Kidney glomerular epithelial cell (primary cell): ENCODE data around the gene ERMN.

ENCODE experiments used
- DNase-seq: peaks from one replicate; lab custom pipeline; 2025; lab: John Stamatoyannopoulos, UW

Gene ERMN

DNA sequence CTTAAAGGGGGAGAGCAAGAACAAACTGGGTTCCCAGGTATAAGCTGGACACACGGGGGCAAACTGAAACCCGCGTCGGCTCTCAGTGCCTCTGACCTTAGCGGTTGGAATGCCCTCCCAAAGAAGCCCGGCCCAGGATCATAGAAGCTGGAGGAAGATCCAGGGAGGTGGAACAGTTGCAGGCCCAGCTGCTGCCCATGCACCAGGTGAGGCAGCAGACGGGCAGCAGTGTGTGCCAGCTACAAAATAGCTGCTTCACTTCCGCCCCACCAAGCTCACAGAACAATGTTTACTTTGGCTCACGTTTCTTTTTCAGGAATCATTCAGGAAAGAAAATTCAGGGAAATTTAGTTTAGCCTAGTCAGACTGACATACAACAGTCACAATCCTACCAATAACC lies 3.9 kb upstream of the ERMN start:
- peak; percentile 28 for DNase-seq

GRCh38 chr2:157327621-157328500 lies 2.2 kb upstream of the ERMN start:
- DNase-seq: peak; percentile 81

GRCh38 chr2:157327200-157327599 lies 1.6 kb upstream of the ERMN start:
- DNase-seq: no peak

DNA sequence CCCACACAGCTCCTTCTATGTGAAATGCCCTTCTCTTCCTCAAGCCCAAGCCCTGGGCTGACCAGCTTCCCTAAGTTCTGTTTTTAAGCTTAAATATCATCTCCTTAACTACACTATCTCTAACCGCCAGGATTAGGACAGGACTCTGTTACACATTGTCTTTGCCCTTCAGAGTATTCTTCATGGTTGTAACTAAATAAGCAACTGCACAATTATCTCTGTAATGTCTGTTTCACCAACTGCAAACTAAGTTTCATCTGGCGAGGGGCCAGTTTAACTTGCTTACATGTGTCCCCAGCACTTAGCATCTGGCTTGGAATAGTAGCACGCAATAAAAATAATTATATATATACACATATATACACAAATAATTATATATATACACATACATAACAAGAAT lies 1.1 kb upstream of the ERMN start:
- no peak for DNase-seq

GRCh38 chr2:157324331-157324843 lies 1.2 kb downstream of the ERMN start:
- DNase-seq: no peak

GRCh38 chr2:157322432-157322831 lies 3.2 kb downstream of the ERMN start:
- DNase-seq: no peak

DNA sequence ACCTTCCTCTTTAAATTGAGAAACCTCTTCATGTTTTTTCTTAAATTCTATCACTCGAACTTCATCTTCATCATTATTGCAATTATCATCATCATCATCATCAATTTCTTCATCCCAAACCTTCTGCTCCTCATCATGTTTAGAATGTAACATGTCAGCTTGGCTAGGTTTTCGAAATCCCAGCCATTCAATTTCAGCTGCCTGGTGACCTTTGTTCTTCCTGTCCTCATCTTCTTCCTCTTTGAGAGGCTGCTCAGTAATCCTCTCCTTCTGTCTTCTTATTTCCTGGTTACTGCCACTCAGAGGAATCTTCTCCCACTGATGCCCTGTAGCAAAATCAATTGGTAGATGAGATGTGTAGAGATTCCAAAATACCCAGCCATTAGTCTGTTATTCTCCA lies 4.2 kb downstream of the ERMN start:
- no peak for DNase-seq

GRCh38 chr2:157320409-157320808 lies 5.2 kb downstream of the ERMN start:
- DNase-seq: no peak

- DNase-seq: no peak
These were observed 5.8 kb downstream of the ERMN start for GRCh38 chr2:157319795-157320194.

DNA sequence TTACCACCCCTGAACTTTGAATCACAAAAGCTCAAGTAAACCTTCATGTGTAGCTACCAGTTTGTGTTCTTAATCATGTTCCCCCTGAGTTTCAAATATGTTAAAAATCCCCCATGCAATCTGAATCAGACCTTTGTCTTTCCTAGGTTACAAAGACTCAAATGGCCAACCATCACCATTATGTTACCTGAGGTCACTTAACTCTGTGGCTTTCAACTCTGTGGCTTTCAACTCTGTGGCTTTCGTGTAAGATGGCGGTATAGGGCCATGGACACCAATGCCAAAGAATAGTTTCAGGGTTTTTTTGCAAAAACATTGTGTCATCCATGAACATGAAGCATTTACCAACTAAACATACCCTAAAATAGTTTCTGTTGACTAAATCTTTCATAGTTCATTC lies 6.7 kb downstream of the ERMN start:
- DNase-seq: no peak

GRCh38 chr2:157315901-157316300 lies 9.7 kb downstream of the ERMN start:
- DNase-seq: no peak

DNA sequence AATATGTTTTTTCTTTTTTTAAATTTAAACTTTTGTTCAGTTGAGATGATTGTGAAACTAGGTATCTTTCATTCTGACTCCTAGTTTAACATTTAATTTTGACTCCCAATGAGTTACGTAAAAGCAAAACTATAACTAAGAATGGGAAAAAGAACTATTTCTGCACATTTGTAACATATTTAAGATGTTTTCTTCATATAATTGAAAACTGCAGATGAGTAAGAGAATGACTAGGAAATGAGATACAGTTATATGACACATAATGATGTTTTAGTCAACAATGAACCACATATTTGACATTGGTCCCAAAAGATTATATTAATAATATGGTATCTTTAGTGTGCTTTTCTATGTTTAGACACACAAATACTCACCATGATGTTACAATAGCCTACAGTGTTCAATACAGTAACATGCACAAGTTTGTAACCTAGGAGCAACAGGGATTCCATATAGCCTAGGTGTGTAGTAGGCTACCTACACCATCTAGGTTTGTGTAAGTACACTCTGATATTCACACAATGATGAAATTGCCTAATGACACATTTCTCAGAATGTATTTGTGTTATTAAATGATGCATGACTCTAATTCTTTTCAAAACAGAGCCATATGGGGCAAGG lies 12.6 kb downstream of the ERMN start:
- no peak for DNase-seq

DNA sequence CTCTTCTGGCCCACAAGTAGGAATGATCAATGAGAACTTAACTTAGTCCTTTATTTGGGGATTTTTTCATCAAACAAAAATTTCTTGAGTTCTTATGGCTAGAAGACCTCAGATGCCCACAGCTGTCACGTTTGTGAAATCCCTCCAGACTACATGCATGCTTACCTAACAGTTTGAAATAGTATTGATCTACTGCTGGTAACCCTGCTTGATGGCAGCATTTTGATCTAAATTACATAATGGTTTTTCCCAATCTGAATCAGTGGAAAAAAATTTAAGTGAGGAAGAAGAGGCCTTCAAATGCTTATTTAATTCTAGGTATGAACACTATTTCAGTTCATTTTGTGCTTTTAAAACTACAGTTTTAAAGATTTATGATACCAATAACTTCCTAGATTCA lies 13.9 kb downstream of the ERMN start:
- DNase-seq: no peak

DNA sequence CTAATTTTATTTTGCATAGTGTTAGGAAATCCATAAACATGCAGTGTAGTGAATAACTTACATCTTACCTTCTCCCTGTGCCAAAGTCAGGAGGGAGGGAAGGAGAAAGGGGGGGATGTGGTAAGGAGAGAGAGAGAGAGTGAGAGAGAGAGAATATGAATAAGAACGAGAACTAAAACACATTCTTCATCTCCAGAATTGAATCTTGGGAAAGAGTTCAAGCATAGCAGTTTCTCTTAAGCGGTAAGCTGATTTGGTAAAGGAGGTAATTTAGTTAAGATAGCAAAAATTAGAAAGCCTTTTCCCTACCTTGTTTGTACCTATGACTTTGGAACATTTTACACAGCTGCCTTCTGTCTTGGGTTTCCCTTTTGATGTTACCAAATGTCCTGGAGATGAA lies 15.7 kb downstream of the ERMN start:
- DNase-seq: no peak

DNA sequence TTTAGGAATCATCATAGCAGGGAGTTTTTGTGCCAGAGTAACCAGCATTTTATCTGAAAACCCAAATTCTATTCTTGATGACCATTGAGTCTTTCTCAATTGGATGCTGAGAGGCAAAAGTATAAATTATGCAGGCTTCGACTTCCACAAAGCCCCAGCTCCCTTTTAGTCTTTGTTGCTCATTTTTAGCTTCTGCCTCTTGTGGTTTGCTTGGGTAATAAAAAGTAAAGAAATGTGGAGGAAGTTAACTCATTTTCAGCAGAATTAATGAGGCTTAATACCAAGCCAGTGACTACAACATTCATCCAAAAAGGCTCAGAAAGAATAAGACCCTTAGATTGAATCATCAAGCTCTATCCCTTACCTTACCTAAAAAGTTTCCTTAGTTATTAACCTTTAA lies 18.6 kb downstream of the ERMN start:
- DNase-seq: peak; percentile 8

DNA sequence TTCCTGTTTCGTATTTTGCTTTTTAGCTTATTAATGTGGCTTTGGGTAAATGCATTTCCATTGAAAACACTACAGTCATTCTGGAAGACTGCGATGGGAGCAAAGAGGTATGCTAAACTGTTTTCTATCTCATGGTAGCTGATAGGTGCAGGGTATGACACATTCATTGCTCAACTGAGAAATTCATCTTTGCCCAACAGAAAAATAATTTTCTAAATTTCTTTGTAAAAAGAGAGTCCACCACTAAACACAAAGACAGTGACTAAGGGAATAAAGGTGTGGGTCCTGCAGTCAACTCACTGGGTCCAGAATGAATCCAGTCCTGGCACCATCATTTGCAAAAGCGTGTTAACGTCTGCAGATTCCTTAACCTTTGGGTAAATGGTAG lies 19.9 kb downstream of the ERMN start:
- DNase-seq: no peak

- peak; percentile 29 for DNase-seq
These were observed 20.6 kb downstream of the ERMN start for GRCh38 chr2:157304811-157305722.

DNA sequence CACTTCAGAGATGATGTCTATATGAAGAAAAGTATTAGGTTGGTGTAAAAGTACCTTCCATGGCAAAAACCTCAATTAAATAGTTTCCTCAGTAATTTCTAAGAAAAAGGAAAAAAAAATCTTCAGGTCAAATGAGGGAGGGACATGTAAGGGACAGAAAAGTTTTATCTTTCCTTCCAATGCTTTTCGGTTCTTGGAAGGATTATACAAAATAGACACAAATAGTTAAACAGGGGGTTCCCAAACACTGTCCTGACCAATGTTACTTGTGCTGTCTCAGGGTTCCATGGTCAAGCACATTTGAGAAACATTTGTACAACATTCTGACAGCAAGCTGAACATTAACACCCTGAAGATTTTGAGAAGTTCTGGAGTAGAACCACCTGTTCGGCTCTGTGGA lies 22.0 kb downstream of the ERMN start:
- no peak for DNase-seq

- peak; percentile 58 for DNase-seq
These were observed 23.0 kb downstream of the ERMN start for GRCh38 chr2:157302492-157303099.

DNA sequence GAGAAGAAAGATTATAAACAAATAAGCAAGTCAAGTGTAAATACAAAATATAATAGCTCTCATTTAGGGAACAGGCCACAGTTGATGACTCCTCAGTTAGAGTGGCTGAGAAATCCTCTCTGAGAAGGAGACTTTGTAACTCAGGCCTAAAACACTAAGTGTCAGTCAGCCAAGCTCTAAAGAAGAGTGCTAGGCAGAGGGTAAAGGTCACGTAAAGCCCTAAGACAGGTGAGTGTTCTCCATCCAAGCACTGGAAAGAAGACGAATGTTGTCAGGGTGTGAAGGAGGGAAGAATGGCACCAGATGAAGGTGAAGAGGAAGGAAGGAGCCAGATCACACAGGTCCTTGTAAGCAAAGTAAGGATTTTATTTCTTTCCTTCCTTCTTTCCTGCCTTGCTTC lies 24.3 kb downstream of the ERMN start:
- no peak for DNase-seq

- DNase-seq: no peak
These were observed 28.7 kb downstream of the ERMN start for GRCh38 chr2:157296958-157297357.

DNA sequence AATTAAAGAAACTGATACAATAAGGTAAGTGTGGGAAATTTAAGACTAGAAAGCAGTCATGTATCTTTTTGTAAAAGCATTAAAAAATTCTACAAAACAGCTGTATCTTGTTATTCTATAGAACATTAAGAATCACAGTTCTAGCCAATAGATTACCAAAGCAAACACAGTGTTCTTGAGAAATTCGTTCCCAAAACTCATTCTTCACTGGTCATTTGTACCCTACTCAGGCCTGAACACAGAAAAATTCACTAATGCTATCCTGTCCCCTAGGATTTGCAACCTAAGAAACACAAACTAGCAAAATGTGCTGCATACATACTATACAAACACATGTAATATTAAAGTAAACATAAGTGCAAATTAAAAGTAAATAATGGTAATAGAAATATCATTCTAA lies 29.1 kb downstream of the ERMN start:
- no peak for DNase-seq
